NCI-H460 (cell line): ENCODE data around the gene SIRT1. TPM values are rescaled to one million over a fixed set of nuclear protein-coding genes. Genes with fewer than 3 reads are reported as not detected.
"Not testable (repeated sequence)": the region's sequence is repeated elsewhere in the genome, so short reads cannot be mapped to it uniquely, and the experiment has no call there.

Source experiments
- DNase-seq: peaks from one replicate; pipeline ENCODE4 v3.0.0-alpha.2; 2016; ENCODE audit warnings: low read depth; ENCODE audit errors: extremely low read depth
- small RNA-seq, 2 experiments: library from RNA; depleted of rRNA; stranded (forward); fragments of <200 nt; gene quantifications; one replicate each; pipeline ENCODE3, GENCODE V24; 2014
- total RNA-seq: library from RNA; depleted of rRNA; stranded (reverse); fragments of >200 nt; shearing (Covaris generic); gene quantifications from 2 replicates; pipeline ENCODE4 v1.2.3, GENCODE V29; 2014; rRNA removed

Gene SIRT1
- total RNA-seq, 1 experiment from 2014 or later, result 24.1 TPM

GRCh38 chr10:67943917-67944316 lies 59.5 kb downstream of the SIRT1 start:
- DNase-seq, result no peak

GRCh38 chr10:67955614-67956013 lies 71.2 kb downstream of the SIRT1 start:
- DNase-seq, result no peak

- DNase-seq, result no peak
Measured at GRCh38 chr10:67959839-67960476, 75.5 kb downstream of the SIRT1 start.

- no peak for DNase-seq
Measured at GRCh38 chr10:67965456-67965855, 81.0 kb downstream of the SIRT1 start.

GRCh38 chr10:67966035-67966434 lies 81.6 kb downstream of the SIRT1 start:
- not testable (repeated sequence) for DNase-seq

Small RNA genes lying within 50 kb of the gene (small RNA-seq; reads per million reads assigned to genes)
- gene RNU6-523P, result 0 reads per million in 2 experiments

Other genes starting within 250 kb of the SIRT1 start
- gene CTNNA3, start 188.5 kb upstream of the SIRT1 start, total RNA-seq, result 0.23 and 0.47 TPM in 2 replicates
- gene DNAJC12, start 46.5 kb upstream of the SIRT1 start, total RNA-seq, result 45.5 and 53.7 TPM in 2 replicates
- 49.6 and 61.2 TPM in 2 replicates for gene HERC4, start 190.6 kb downstream of the SIRT1 start, total RNA-seq
- gene MYPN, start 224.8 kb downstream of the SIRT1 start, total RNA-seq, result 5.4 and 6.2 TPM in 2 replicates